Measurements from ENCODE around the gene CACNG5.

Gene CACNG5

DNA sequence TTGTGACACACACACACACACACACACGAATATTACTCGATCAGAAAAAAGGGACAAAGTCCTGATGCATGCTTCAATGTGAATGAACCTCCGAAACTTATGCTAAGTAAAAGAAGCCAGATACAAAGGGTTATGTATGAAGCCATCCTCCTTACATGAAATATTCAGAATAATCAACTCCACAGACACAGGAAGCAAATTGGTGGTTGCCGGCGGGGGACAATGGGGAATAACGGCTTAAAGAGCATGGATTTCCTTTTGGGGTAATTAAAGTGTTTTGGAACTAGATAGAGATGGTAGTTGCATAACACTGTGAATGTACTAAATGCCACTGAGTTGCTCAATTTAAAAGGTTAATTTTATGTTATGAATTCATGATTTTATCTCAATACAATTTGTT, 8.1 kb upstream of the CACNG5 start:
- DNase-seq = no peak

DNA sequence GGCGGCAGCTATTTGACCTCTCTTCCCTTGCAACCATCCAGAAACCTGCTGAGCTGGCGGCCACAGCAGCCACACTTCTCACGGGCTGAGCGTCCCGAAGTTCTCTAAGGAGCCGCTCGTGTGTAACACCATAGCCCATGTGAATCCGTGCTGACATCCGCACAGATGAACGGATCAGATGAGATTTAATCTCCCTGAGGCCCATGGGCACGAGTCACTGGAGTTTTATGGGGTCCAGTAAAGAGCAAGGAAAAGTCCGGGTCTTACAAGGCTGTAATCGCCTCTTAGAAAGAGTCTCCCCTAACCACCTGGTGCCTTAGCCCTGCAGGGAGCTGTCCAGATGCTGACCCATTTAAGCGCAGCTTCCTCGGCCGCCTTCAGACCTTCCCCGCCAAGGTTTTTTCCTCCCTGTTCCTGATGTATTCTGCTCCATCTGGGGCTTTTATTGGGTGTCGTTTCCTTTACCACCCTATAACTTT, 5.5 kb upstream of the CACNG5 start:
- DNase-seq = peak; percentile 92

DNA sequence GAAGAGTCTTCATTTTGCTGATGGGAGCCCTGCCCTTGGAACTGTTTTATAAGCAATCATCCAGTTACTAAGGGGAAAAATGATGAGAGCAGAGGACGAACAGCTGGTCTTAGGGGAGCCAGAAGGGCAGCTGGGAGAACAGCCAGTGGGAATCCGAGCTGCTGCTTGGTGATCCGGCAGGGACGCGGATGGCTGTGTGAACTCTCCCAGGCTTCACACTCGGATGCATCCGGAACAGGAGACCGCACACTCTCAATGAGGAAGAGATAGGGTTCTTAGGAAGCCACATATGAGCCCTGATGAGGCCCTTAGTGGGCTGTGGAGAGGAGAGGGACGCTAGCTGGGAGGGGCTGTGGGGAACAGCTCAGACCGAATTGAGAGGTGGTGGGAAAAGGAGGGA, 5.0 kb upstream of the CACNG5 start:
- peak; percentile 92 for DNase-seq

DNA sequence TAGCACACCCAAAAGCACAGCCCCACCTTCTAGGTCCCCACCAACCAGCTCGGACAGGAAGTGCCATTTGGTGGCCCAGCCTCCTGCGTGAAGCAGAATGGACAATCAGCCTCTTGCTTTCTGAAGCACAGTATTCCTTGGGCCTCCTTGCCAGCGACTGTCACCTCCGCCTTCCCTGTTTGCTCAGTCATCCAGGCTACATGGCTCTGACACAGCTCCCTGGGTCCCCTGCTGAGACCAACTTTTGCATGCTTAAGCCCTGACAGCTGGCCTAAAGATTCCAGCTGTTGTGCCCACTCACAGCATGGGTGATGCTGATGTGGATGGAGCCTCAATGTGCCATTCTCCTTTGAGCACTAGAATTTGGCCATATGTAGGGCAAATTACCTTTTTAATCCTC, 4.5 kb upstream of the CACNG5 start:
- peak; percentile 77 for DNase-seq

DNA sequence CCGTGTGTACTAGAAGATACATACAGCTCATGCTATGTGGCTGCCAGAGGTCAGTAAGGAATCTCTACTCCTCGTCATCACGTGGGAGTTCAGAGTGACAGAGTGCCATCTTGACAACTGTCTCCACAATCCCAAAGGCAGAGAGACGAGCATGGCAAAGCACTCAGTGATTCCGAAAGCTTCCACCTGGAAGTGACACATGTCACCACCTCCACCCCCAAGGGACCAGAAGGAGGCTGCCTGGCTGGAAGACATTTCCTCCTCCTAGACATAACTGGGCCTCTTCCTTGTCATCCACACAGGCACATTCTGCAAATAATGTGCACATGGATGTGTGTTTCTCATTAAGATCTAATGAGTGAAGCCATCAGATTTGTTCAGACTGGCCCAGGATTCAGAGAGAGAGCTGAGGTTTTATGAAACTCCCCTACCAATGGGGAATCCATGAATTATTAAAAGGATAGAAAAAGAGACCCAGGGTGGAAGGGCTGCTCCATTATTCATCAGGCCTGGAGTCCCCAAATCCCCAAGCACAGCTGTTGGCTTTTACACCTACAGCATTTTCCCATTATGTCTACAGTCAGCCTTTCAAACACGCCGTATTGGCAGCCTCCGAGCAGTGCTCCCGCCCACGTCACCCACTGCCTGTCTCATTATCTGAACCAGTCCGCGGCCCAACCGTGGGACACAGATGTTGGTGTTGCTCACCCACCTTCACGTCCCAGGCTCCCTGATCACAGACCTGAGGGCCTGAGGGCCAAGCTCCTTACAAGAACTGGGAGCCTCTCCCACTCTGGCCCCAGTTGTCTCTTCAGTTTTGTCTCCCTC, 3.3 kb upstream of the CACNG5 start:
- DNase-seq = no peak

DNA sequence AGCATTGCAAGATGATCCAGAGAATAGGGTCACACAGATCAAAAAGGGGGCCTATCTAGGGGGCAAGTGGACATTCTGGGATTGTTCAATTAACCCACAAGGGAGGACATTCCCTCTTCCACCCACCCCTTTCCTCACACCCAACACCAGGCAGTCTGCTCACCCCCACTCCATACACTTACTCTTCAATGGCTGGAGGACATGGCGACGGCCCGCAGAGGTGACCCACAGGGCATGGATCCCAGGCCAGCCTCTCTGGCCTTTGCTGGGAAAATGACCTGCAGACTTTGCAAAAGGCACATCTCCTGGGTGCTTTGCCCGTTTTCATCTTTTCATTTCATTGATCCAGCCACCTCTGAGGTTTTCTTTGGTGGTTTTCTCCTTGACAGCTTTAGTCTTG, 1.7 kb upstream of the CACNG5 start:
- no peak for DNase-seq

DNA sequence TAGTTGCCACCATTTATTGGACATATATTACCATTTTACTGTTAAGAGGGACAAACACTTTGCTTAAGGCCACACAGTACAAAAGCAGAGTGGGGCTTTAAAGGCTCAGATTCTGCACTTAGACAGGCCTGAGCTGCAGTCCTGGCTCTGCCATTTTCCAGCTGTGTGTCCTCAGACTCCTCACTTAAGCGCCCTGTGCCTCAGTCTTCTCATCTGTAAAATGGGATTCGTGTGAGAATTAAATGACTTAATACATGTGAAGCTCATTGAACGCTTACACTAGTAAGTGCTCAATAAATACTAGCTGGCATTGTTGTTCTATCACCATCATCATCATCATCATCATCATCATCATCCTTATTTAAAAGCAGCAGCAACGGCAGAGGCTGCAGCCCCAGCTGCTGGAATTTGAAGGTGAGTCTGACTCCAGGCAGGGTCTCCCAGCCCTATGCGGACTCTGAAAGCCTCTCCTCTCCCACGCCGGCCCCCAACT, 445 bp upstream of the CACNG5 start:
- DNase-seq = no peak

DNA sequence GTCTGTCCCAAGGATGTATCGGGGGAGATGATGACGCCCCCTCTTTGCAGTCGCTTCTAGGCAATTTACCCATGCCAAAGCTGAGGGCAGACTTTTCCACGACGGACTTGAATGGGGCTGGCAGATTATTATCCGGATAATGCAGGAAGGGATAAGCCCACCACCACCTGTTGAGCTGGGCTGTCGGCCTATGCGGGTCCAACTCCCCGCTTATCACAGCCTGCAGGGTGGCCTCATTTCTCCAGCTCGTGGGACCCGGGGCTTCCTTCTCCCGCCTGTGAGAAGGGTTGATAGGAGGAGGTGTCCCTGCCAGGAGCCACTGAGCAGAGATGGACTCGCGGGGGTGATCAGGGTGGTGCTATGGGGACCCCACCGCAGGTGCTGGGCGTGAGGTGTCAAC, 559 bp downstream of the CACNG5 start:
- DNase-seq = no peak

DNA sequence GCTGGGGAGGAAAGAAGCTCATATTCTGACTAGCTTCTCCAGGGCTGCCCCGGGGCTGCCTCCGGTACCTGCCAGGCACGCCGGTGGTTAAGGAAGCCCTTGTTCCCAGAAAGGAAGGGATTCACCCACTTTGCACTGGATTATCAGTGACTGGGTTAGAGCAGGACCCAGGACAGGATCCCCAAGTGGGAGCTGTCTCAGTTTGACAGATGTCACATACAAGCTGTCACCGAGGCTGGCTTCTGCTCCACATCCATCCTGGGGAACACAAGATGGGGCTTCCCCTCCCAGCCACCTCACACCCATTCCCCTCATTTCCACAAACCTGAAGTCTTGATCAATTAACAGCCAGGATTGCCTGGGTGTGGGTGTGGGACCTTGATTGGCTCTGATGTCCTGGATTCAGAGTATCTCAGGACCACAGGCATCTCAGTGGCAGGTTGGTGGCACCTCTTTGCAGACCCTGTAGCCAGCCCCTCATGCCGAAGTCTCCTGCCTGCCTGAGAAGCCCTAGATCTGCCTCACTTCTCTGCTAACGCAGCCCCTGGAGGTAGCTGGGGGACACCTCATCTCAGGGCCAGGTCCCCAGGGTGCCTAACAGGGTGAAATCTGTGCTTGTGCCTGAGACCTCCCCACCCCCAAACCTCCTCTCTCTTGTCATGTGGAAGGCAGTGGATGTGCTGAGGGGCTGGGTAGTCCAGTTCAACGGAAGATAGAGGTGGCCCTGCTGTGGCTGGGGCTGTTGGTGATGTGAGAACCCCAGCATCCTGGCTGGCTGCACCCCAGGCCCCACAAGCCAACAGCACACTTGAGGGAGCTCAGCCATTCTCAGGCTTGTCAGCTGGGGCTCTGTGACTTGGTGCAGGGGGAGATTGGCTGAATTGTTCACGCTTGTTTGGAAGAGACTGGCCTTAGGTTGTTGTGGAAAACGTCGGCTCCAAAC, 1.4 kb downstream of the CACNG5 start:
- no peak for DNase-seq

DNA sequence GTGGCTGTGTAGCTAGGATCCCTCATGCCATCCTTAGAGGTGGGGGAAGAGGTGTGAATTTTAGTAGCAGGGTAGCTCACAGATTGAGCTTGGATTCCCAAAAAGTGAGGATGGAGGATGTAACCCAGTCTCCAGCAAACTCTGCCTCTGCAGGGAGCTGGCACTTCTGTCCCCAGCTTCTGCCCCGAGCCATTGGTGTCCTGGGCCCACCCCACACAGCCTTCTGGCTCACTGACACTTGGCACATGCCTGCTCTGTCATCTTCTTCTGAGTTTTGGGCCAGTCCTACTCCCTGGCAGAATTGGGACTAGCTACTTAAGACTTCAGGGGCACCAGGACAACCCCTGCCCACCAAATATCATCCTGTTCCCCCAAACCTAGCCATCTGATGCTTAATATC, 2.3 kb downstream of the CACNG5 start:
- no peak for DNase-seq

DNA sequence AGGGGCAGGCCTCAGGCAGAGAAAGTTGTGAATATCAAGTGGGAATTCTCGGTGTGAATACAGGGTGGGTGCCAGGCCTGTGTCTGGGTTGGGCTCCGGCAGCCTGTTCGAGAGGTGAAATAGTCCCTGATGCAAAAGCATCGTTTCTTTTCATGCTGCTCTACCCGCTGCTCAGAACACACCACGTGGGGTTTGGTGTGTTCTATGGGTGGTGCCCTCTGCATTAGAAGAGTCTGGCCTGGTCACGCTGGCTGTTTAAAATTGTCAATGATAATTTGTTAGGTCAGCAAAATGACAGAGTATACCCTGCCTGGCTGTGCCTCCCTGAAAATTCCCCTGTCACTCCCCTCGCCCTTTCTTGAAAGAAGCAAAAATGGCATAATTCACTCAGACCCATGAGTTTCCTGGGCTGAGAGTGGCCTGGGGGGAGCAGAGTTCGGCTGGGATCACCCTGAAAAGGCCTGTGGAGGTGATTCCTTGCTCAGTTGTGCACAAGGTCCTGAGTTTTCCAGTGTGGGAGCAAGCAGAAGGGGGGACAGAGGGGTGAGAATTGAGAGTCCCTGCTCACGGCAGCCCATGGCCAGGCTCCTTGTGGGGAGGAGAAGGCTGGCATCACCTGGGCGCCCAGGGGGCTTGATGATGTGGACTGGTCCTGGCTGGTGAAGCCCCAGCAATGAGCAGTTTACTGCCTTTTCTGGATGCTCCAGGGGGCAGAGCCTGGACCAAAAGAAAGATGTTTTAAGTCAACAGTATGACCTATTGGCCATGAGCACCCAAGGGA, 3.2 kb downstream of the CACNG5 start:
- no peak for DNase-seq

DNA sequence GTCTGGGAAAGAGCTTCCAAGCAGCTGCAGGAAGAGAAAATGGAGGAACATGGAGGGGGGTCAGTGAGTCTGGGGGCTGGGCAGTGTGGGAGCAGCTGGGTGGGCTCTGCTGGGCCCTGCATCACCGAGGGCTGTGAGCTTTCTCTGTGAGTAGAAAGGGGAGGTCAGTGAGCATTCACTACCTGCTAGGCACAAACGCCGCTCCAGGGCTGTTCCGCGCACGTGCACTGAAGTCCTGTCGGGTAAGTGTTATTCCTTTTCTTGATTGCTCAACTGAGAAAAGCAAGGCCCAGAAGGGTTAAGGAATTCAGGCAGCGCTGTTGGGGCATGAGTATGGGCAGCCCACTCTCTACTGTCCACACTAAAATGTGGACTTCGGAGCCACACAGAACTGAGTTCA, 4.7 kb downstream of the CACNG5 start:
- DNase-seq = no peak

DNA sequence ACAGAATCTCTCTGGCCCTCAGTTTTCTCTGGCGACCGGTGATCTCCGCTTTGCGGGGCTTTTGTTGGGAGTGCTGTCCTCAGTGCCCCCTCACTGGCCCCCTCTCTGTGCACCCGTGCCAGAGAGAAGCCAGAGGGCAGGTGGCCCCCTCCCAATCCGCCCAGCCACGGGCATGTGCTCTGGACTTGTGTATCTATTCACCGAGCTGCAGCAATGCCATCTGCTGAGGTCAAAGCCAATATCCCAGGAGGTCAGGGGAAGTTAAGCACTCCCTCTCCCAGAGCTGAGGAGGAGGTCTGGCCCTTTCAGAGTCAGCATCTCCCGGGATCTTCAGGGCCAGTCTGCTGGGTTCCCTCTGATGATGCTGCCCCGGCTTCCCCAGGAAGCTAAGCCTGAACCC, 5.1 kb downstream of the CACNG5 start:
- DNase-seq = no peak

DNA sequence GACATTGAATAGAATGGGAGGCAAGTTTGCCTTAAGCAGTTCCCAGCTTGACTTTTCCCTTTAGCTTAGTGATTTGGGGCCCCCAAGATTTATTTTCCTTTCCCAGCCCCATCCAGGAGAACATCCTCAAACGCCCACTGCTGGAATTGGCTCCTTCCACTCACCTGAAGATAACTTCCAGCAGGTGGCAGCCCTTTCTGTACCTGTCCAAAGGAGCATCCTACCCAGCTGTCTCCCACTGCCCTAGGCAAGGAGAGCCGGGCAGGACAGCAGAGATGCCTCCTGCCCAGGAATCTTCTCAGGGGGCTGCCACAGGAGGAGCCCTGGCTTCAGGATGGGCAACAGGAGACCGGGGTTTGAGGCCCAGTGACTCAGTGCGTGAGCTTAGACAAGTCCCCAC, 6.4 kb downstream of the CACNG5 start:
- DNase-seq = no peak

DNA sequence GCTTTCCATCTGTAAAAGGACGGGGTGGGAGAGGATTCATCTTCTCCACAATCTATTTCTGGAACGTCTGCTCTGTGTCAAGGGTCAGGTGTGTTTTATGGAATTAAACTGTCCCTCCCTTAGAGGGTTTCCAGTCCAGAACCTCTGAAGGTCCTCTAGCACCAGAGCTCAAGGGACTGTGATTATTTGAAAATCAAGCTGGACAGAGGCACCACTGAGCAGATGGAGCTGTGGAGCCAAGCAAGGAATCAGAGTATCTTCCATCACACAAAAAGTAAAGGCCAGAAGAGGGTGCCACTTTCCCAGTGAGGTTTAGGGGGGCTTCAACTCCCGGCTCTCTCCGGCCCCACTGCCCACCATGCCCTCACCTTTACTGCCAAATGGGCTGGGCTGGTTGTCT, 6.8 kb downstream of the CACNG5 start:
- no peak for DNase-seq

DNA sequence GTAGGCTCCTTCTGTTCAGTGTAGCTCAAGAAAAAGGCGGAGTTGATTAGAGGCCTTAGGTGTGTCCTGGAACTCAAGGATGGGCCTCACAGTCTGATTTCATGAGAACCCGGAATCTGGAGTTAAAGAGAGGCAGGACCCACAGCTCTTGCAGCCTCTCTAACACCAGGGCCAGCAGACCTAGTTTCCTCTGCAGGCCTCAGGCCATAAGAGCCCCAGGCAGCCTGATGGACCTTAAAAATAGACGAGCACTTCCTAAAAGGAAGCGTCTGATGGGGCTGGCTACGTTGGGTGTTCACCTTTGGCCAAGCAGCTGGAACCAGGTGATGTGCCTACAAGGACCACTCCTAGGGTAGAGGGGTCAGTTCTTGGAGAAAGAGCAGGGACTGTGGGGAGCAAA, 7.6 kb downstream of the CACNG5 start:
- DNase-seq = no peak

DNA sequence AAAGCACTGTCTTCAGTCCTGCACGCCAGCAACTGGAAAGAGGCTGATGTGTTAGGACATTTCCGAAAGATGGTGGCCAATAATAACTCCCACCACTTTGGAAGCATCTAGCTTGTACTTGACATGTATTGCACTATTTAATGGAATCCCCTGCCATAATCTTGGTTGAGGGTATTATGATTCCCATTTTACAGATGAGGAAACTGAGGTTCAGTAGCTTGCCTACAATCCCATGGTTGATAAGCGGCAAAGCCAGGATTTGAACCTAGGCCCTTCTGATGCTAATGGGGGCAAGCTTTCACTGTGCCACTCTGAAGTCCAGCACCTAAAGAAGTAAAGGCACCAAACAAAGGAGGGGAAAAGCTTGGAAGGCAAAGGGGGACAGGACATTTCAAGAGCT, 8.0 kb downstream of the CACNG5 start:
- no peak for DNase-seq

DNA sequence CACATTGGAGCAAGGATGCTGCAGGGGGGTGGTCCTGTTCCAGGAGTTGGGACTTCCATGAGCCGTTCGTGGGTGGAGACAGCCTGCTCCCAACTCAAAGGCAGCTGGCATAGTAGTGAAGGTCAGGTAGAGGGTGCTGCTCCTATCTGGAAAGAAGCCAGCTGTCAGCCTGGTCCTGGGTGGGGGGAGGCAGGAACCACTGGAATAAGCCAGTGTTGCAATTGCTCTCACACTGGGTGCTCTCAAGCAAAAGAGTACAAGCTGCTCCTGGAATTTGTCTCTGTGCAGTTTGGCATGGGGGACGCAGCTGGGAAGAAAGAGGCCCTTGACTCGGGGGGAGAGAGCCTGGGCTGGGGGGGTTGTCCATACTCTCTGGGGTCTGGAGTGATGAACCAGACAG, 8.7 kb downstream of the CACNG5 start:
- DNase-seq = no peak

DNA sequence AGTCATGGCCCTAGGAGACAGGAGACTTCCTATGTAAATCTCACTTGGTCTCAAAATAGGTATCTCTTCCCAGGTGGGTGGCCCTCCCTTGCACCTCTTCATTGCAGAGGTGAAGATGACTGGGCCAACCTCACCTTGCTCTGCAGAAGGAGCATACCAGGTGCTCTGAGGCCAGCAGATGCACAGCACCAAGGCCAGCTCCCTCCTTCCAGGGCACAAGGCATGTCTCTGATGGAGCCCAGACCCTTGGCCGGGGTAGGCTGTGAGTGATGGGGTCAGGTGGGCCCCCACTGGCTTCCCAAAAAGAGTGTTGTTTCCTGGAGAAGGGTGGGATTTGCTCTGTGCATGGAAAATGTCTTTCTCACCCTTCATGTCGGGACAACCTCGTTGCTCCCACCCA, 12.8 kb downstream of the CACNG5 start:
- DNase-seq = no peak

DNA sequence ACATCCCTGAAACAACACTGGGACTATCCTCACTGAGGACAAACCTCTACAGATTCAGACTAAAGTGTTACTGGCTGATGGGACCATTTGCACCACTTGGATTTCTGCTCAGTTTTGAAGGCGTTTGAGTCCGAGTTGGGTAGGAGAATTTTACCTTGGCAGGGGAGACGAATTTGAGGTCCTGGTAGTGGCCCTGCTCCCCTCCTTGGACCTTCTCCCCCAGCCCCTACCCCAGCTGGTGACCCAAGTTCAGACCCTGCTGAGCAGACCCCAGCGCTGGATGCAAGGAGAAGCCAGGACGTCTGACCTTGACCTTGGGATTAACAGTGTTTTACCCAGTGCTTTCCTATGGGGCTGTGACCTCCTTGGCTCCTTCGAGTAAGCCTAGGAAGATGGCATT, 13.6 kb downstream of the CACNG5 start:
- DNase-seq = no peak

DNA sequence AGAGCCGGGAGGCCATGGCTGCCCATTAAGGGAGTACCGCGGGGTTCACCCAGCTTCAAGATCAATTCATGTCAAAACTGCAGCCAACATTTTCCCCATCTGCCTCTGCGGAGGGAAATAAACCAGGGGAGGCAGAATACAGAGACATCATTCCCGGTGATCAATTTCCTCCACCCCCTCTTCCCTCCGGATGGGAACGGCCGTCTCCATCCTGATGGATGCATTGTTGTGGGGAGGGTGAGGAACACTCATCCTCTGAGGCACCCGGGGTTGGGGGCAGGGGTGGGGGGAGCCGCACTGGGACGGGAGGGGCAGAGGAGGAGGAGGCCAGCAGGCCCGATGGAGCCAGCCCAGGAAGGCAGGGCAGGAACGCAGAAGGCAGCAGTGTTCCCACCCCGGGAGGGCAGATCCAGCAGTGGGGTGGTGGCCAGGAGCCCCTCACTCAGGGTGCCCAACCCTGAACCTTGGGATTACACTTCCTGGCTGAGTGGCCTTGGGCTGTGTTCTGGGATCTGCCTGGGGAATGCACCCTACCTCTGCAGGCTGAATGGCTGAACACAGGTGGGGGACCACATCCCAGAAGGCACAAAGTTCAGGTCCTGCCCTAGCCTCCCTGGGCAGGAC, 14.2 kb downstream of the CACNG5 start:
- DNase-seq = no peak

DNA sequence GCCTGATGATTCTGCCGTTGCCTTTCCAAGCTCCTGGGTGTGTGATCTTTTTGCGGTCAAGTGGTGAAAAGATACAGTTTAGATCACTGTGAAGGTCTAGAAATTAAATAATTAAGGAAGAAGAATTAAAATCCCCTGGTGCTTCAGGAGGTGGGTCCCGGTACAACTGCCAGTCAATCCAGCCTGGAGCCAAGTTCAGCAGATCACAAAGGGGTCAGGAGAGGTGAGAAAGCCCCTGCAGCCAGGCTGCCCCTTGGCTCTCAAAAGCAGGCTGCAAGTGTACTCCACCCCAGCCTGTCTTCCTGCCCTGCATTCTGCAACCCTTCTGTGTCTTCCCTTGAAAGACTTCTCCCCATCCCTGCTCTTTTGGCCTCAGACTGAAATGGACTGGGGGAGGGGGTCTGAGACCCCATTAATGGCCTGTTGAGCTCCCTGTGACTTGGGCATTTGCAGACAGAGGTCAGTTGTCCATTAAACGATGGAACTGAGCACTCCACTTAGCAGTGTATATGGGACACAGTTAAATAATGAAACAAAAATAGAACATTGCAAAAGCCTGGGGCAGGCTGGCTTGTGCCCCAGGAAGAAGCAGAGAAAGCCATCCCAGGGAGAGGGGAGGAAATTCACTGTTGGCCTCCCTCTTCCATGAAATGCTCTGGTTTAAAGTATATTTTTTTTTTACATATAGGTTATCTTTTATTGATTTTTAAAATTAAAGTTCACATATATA, 15.1 kb downstream of the CACNG5 start:
- DNase-seq = no peak

All from NCI-H524 treated with DMSO at 0.1 percent for 48 hours (cell line).